ENCODE measurements around the gene SPG21. TPM values are rescaled to one million over a fixed set of nuclear protein-coding genes. Genes with fewer than 3 reads are reported as not detected.

Gene SPG21
- total RNA-seq, 1 donor from 2014 or later = 107 TPM

DNA sequence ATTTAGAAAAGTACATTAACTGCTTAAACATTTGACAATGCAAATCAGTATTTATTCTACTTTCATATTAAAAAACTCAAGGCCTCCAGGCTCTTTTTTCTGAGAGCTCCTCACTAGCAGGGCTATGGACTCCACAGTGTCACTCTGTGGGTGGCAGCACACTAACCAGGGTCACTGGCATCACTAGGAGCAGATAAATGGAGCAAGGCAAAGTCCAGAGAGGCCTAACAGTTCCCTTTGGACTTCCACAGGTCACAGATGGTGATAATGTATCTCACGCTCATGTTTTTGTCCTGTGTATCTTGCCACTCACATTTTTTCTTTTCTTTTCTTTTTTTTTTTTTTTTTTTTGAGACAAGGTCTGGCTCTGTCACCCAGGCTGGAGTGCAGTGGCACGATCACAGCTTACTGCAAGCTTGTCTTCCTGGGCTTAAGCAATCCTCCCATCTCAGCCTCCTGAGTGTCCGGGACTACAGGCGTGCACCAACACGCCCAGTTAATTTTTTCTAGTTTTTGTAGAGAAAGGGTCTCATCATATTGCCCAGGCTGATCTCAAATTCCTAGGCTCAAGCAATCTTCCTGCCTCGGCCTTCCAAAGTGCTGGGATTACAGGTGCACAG, 7.8 kb downstream of the SPG21 start:
- Histone ChIP-seq H3K9me3 (no peaks in the 10 kb centered on the region), H3K27me3 (no peaks in the 10 kb centered on the region), H3K4me3 (no peak overlapping the region), H3K4me1 (peaks cover 29% of the 10 kb centered on the region), H3K27ac (no peak overlapping the region), H3K36me3 (peaks cover 44% of the 10 kb centered on the region)
- no peak for ATAC-seq
- DNase-seq = no peak
- TF ChIP-seq, protein P1, sequence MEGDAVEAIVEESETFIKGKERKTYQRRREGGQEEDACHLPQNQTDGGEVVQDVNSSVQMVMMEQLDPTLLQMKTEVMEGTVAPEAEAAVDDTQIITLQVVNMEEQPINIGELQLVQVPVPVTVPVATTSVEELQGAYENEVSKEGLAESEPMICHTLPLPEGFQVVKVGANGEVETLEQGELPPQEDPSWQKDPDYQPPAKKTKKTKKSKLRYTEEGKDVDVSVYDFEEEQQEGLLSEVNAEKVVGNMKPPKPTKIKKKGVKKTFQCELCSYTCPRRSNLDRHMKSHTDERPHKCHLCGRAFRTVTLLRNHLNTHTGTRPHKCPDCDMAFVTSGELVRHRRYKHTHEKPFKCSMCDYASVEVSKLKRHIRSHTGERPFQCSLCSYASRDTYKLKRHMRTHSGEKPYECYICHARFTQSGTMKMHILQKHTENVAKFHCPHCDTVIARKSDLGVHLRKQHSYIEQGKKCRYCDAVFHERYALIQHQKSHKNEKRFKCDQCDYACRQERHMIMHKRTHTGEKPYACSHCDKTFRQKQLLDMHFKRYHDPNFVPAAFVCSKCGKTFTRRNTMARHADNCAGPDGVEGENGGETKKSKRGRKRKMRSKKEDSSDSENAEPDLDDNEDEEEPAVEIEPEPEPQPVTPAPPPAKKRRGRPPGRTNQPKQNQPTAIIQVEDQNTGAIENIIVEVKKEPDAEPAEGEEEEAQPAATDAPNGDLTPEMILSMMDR (IDR thresholded peaks at IDR 0.05) = no peak
- intact Hi-C loops (cut with DNase I) = no loop called here

DNA sequence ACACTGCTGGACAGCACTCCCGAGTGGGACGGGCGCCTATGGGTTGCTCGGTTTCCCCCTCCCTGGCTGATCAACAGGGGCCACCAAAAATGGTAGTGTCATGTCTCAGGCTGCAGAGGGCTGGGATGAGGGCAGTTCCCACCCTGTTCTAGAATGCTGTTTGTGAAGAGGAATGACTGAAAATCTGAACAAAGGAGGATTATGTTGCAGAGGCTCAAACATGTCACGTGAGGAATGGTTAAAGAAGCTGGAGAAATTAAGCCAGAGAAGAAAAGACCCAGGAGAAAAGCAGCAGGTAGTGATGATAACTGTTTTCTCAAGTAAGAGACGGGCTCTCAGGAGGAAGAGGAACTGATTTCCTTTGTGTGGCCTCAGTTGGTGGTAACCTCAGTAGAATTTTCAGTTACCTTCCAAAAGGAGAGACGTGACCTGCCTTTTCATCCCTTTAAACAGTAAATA, 10.4 kb downstream of the SPG21 start:
- no peak for ATAC-seq
- intact Hi-C loops (cut with DNase I) = no loop called here
- Histone ChIP-seq H3K27me3 (no peaks in the 10 kb centered on the region), H3K9me3 (no peaks in the 10 kb centered on the region), H3K4me3 (no peak overlapping the region), H3K27ac (no peak overlapping the region), H3K4me1 (peaks cover 6% of the 10 kb centered on the region), H3K36me3 (peaks cover 70% of the 10 kb centered on the region)
- no peak for DNase-seq
- TF ChIP-seq, protein P1 (IDR thresholded peaks at IDR 0.05) = no peak

DNA sequence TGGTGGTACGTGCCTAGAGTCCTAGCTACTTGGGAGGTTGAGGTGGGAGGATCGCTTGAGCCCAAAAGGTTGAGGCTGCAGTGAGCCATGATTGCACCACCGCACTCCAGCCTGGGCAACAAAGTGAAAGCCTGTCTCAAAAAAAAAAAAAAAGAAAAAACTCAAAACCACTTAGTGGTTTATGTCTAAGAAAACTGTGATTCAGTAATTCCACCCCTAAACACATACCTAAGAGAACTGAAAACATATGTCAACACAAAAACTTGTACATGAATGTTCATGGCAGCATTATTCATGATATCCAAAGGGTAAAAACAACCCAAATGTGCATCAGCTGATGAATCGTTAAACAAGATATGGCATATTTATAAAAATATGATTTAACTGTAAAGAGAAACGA, 14.3 kb downstream of the SPG21 start:
- peaks cover 95% of the 10 kb centered on the region for H3K36me3 ChIP-seq
- no peaks in the 10 kb centered on the region for H3K4me1 ChIP-seq
- TF ChIP-seq, protein P1 (IDR thresholded peaks at IDR 0.05) = no peak
- H3K27me3 ChIP-seq = no peaks in the 10 kb centered on the region
- ATAC-seq = no peak
- H3K27ac ChIP-seq = no peak overlapping the region
- intact Hi-C loops (cut with DNase I) = no loop called here
- no peak for DNase-seq
- no peaks in the 10 kb centered on the region for H3K9me3 ChIP-seq
- H3K4me3 ChIP-seq = no peak overlapping the region

DNA sequence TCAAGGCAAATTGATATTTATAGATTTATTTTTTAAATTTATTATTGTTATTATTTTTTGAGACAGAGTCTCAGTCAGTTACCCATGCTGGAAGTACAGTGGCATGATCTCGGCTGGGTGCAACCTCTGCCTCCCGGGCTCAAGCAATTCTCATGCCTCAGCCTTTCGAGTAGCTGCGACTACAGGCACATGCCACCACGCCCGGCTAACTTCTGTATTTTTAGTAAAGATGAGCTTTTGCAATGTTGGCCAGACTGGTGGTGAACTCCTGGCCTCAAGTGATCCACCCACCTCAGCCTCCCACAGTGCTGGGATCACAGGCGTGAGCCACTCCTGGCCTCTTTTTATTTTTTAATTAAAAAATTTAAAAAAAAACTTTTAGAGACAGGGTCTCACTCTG, 19.0 kb downstream of the SPG21 start:
- Histone ChIP-seq H3K4me1 (no peaks in the 10 kb centered on the region), H3K9me3 (no peaks in the 10 kb centered on the region), H3K36me3 (peaks cover 92% of the 10 kb centered on the region), H3K4me3 (no peak overlapping the region), H3K27me3 (no peaks in the 10 kb centered on the region), H3K27ac (no peak overlapping the region)
- intact Hi-C loops (cut with DNase I) = no loop called here
- TF ChIP-seq, protein P1 (IDR thresholded peaks at IDR 0.05) = no peak
- ATAC-seq (peak; percentile 85), DNase-seq (peak; percentile 74)

DNA sequence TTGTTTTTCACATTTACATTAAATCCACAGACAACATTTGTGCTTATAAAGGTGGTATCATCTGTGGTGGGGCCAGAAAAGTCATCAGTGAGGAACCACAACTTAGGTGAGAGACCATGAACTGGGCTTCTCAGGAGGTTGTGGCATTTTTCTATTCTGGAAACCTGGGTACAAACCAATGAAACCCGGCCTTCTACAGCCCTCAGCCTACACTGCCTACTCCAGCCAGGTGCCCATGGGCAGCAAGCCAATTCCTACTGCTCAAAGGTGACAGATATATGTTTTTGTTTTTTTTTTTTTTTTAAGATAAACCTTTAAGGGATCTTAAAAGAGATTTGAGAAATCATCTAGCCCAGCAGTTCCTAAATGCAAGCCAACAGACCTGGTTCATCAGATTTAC, 20.3 kb downstream of the SPG21 start:
- DNase-seq (no peak), ATAC-seq (no peak)
- no peaks in the 10 kb centered on the region for H3K9me3 ChIP-seq
- H3K4me1 ChIP-seq = no peaks in the 10 kb centered on the region
- peaks cover 89% of the 10 kb centered on the region for H3K36me3 ChIP-seq
- no peak overlapping the region for H3K4me3 ChIP-seq
- intact Hi-C loops (cut with DNase I) = no loop called here
- no peak overlapping the region for H3K27ac ChIP-seq
- TF ChIP-seq, protein P1 (IDR thresholded peaks at IDR 0.05) = no peak
- no peaks in the 10 kb centered on the region for H3K27me3 ChIP-seq

DNA sequence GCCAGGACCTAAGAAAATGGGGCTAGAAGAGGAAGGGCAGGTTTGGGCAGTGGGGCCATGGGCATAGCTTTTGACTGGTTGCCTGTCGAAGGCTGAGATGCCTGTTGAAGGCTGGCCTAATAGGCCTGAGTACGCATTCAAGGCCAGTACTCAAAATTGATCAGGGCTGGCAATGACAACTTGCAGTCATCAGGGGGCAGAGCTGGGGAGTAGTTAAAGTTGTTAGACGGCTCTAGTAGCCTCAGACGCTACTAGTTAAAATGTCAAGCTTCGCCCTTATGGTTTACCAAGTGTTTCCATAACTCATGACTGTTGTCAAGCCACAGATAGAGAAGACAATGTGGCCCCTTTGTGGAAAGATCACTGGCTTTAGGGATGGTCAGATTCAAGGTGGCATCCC, 28.7 kb downstream of the SPG21 start:
- Histone ChIP-seq H3K36me3 (peaks cover 96% of the 10 kb centered on the region), H3K9me3 (no peaks in the 10 kb centered on the region), H3K4me1 (no peaks in the 10 kb centered on the region), H3K27ac (no peak overlapping the region), H3K27me3 (no peaks in the 10 kb centered on the region), H3K4me3 (no peak overlapping the region)
- intact Hi-C loops (cut with DNase I) = no loop called here
- DNase-seq (no peak), ATAC-seq (no peak)
- TF ChIP-seq, protein P1 (IDR thresholded peaks at IDR 0.05) = no peak

All from upper lobe of right lung (tissue), 1 donor.